Testis (tissue), 2 donors: ENCODE data around the gene AOAH.

ENCODE experiments used
- POLR2A ChIP-seq: fragments of 450-650 bp; IDR thresholded peaks from one replicate; pipeline ENCODE4 v1.6.1; 2017; ENCODE audit warnings: antibody characterized with exemption, mild to moderate bottlenecking, moderate library complexity
- TF ChIP-seq, protein P1 (sequence below), 3 experiments: fragments of 450-650 bp in 2 of 3; fragments of 200-600 bp in 1 of 3; sonication (generic) in 1 of 3; IDR thresholded peaks; one replicate each; pipeline ENCODE4 v1.5.1; 2016 to 2019; ENCODE audit warnings: antibody characterized with exemption in 3 of 3, mild to moderate bottlenecking in 2 of 3, moderate library complexity in 1 of 3

- TF ChIP-seq POLR2A: no peak
- TF ChIP-seq, protein P1, sequence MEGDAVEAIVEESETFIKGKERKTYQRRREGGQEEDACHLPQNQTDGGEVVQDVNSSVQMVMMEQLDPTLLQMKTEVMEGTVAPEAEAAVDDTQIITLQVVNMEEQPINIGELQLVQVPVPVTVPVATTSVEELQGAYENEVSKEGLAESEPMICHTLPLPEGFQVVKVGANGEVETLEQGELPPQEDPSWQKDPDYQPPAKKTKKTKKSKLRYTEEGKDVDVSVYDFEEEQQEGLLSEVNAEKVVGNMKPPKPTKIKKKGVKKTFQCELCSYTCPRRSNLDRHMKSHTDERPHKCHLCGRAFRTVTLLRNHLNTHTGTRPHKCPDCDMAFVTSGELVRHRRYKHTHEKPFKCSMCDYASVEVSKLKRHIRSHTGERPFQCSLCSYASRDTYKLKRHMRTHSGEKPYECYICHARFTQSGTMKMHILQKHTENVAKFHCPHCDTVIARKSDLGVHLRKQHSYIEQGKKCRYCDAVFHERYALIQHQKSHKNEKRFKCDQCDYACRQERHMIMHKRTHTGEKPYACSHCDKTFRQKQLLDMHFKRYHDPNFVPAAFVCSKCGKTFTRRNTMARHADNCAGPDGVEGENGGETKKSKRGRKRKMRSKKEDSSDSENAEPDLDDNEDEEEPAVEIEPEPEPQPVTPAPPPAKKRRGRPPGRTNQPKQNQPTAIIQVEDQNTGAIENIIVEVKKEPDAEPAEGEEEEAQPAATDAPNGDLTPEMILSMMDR (IDR thresholded peaks at IDR 0.05): no peak
These were observed 74.0 kb downstream of the AOAH start for GRCh38 chr7:36650320-36650719.
